T-cell (primary cell): ENCODE results near the gene SLC25A10. TPM values are rescaled to one million over a fixed set of nuclear protein-coding genes. Genes with fewer than 3 reads are reported as not detected.
A peak's percentile ranks its signal among the peaks of the same experiment; 100 is the strongest.

Source experiments
- ATAC-seq, 4 experiments: fragments of 200-7000 bp in 3 of 4; fragments of 150-1000 bp in 1 of 4; cut with Tn5 transposase; replicated peaks in 1 of 4; 1 replicate in 3 of 4; 2 replicates in 1 of 4; pipeline ENCODE4 v1.10.0; 2021; ENCODE audit warnings: moderate library complexity in 3 of 4, mild to moderate bottlenecking in 2 of 4, moderate number of reproducible peaks in 1 of 4
- CTCF ChIA-PET, 2 donors: fragments of 300-600 bp; sonication (Branson Sonifier 250); formaldehyde crosslinking; loops; one replicate each; lab custom pipeline; 2022; ENCODE audit warnings: antibody characterized with exemption in 2 of 2; lab: Charles Lee
- POLR2A ChIA-PET, 2 donors: fragments of 300-600 bp; sonication (Branson Sonifier 250); formaldehyde crosslinking; loops; one replicate each; lab custom pipeline; 2022; ENCODE audit warnings: antibody characterized with exemption in 2 of 2; lab: Charles Lee
- DNase-seq, 35 experiments: peaks; one replicate each; pipeline versions ENCODE4 v3.0.0 to v3.0.0-alpha.2; 2013 to 2023
- H3K27ac ChIP-seq: one replicate; pipeline ENCODE4 v1.5.1; 2013; ENCODE audit warnings: low read length
- H3K27me3 ChIP-seq, 2 experiments: replicated peaks in 1 of 2; 1 replicate in 1 of 2; 2 replicates in 1 of 2; pipeline versions ENCODE4 v1.6.1 to v1.7.0; 2013; ENCODE audit warnings: low read length in 1 of 2, mixed read lengths in 1 of 2; ENCODE audit not compliant: control insufficient read depth in 2 of 2, insufficient read depth in 2 of 2; ENCODE audit errors: extremely low read depth in 1 of 2
- H3K36me3 ChIP-seq, 2 donors: 1 replicate in 1 of 2; 2 replicates in 1 of 2; pipeline versions ENCODE4 v1.6.1 to v1.7.0; 2013; ENCODE audit warnings: low read length in 1 of 2; ENCODE audit not compliant: control insufficient read depth in 2 of 2, insufficient read depth in 1 of 2; ENCODE audit errors: extremely low read depth in 1 of 2
- H3K4me1 ChIP-seq, 2 experiments: 1 replicate in 1 of 2; 2 replicates in 1 of 2; pipeline versions ENCODE4 v1.6.1 to v1.7.0; 2013; ENCODE audit warnings: low read length in 2 of 2, mixed read lengths in 1 of 2; ENCODE audit not compliant: insufficient read depth in 2 of 2, control insufficient read depth in 1 of 2; ENCODE audit errors: extremely low read depth in 1 of 2
- H3K4me3 ChIP-seq, 2 donors: 1 replicate in 1 of 2; 2 replicates in 1 of 2; pipeline versions ENCODE4 v1.5.1 to v1.7.0; 2013; ENCODE audit warnings: mild to moderate bottlenecking in 2 of 2, low read length in 1 of 2, moderate library complexity in 1 of 2; ENCODE audit not compliant: control insufficient read depth in 1 of 2; ENCODE audit errors: extremely low read depth in 1 of 2
- H3K9me3 ChIP-seq: 2 replicates; pipeline ENCODE4 v1.7.0; 2013
- H3K27ac Mint-ChIP-seq, 2 donors: one replicate each; pipeline ENCODE4 v1.8.0; 2020 to 2021; ENCODE audit warnings: mild to moderate bottlenecking in 2 of 2, mixed read lengths in 2 of 2
- H3K27me3 Mint-ChIP-seq, 2 donors: one replicate each; pipeline ENCODE4 v1.8.0; 2021 to 2022; ENCODE audit warnings: mixed read lengths in 2 of 2
- H3K36me3 Mint-ChIP-seq: one replicate; pipeline ENCODE4 v1.8.0; 2021; ENCODE audit warnings: mixed read lengths
- H3K4me1 Mint-ChIP-seq, 3 donors: one replicate each; pipeline ENCODE4 v1.8.0; 2020 to 2022; ENCODE audit warnings: mixed read lengths in 3 of 3, mild to moderate bottlenecking in 1 of 3
- H3K4me3 Mint-ChIP-seq, 3 donors: one replicate each; pipeline ENCODE4 v1.8.0; 2020 to 2022; ENCODE audit warnings: mild to moderate bottlenecking in 3 of 3, mixed read lengths in 3 of 3, moderate library complexity in 3 of 3
- H3K9me3 Mint-ChIP-seq, 3 donors: one replicate each; pipeline ENCODE4 v1.8.0; 2020 to 2022; ENCODE audit warnings: mixed read lengths in 3 of 3
- WGBS: methylation state at CpG from one replicate; pipeline ENCODE4 v1.1.5; 2013; ENCODE audit warnings: missing lambda C conversion rate; ENCODE audit not compliant: insufficient coverage; 5-methylcytosine and 5-hydroxymethylcytosine counted together
- total RNA-seq, 35 experiments: library from RNA in 6 of 35; stranded (reverse) in 6 of 35; fragments of 120-200 nt in 1 of 35; gene quantifications; one replicate each; pipeline versions ENCODE4 v1.2.1 to v1.2.4 and lab custom pipeline; 2013 to 2026

The SLC25A10 gene
- total RNA-seq, 5 donors from 2014 or later (not counting 1 experiment from before 2014, with no cell fraction given) = 3.3 to 8.3 (median 7.4) TPM

GRCh38 chr17:81723651-81724209 lies 11.6 kb downstream of the SLC25A10 start:
- H3K4me1 Mint-ChIP-seq = no peaks in the 10 kb centered on the region
- H3K36me3 Mint-ChIP-seq = no peaks in the 10 kb centered on the region
- no peak overlapping the region for H3K27ac Mint-ChIP-seq
- ATAC-seq (no peak), DNase-seq (no peak)
- Histone ChIP-seq H3K4me1 (no peaks in the 10 kb centered on the region), H3K4me3 (no peak overlapping the region), H3K36me3 (no peaks in the 10 kb centered on the region), H3K27me3 (peaks cover 2 to 43% of the 10 kb centered on the region in 2 experiments), H3K27ac (no peak overlapping the region), H3K9me3 (no peaks in the 10 kb centered on the region)
- peaks cover 3 to 19% of the 10 kb centered on the region in 2 donors for H3K27me3 Mint-ChIP-seq
- POLR2A ChIA-PET = no interaction called here
- H3K9me3 Mint-ChIP-seq = no peaks in the 10 kb centered on the region
- no peak overlapping the region for H3K4me3 Mint-ChIP-seq
- CTCF ChIA-PET = no interaction called here
- 78% methylated on average over 7 of the region's 12 CpGs for WGBS

GRCh38 chr17:81725439-81725838 lies 13.4 kb downstream of the SLC25A10 start:
- POLR2A ChIA-PET = no interaction called here
- H3K9me3 Mint-ChIP-seq = no peaks in the 10 kb centered on the region
- H3K4me3 Mint-ChIP-seq = no peak overlapping the region

DNA sequence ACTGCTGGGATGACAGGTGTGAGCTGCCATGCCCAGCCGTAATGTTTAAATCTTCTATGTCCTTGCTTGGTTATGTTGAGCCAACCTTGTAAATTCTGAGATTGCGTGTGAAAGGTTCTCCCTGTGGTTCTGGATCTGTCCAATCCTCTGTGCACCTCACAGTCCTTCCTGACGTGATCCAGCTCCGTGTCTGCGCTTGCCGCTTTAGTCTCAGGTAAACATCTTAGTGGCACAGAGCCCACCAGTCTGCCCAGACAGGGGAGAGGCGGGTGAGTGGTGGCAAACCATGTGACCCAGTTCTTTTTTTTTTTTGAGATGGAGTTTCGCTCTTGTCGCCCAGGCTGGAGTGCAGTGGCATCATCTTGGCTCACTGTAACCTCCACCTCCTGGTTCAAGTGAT lies 13.9 kb downstream of the SLC25A10 start:
- H3K27me3 Mint-ChIP-seq = peaks cover 5 to 26% of the 10 kb centered on the region in 2 donors
- Histone ChIP-seq H3K27ac (no peak overlapping the region), H3K27me3 (peaks cover 2 to 62% of the 10 kb centered on the region in 2 experiments), H3K4me3 (no peak overlapping the region), H3K9me3 (no peaks in the 10 kb centered on the region), H3K36me3 (no peaks in the 10 kb centered on the region), H3K4me1 (no peaks in the 10 kb centered on the region)
- no peaks in the 10 kb centered on the region for H3K4me1 Mint-ChIP-seq
- H3K4me3 Mint-ChIP-seq = no peak overlapping the region
- DNase-seq (no peak), ATAC-seq (no peak)
- H3K9me3 Mint-ChIP-seq = no peaks in the 10 kb centered on the region
- H3K36me3 Mint-ChIP-seq = no peaks in the 10 kb centered on the region
- WGBS = 71% methylated on average over 6 of the region's 9 CpGs
- no peak overlapping the region for H3K27ac Mint-ChIP-seq
- ChIA-PET POLR2A (no interaction called here), CTCF (no interaction called here)

More at GRCh38 chr17:81725439-81725838, 13.4 kb downstream of the SLC25A10 start:
- Histone ChIP-seq H3K4me3 (no peak overlapping the region), H3K9me3 (no peaks in the 10 kb centered on the region), H3K36me3 (no peaks in the 10 kb centered on the region), H3K4me1 (no peaks in the 10 kb centered on the region), H3K27ac (no peak overlapping the region), H3K27me3 (peaks cover 2 to 56% of the 10 kb centered on the region in 2 experiments)
- Mint-ChIP-seq H3K4me1 (no peaks in the 10 kb centered on the region), H3K27me3 (peaks cover 3 to 22% of the 10 kb centered on the region in 2 donors), H3K27ac (no peak overlapping the region), H3K36me3 (no peaks in the 10 kb centered on the region)
- CTCF ChIA-PET = no interaction called here
- DNase-seq = no peak
- WGBS = 58% methylated on average over 4 of the region's 9 CpGs
- no peak for ATAC-seq

DNA sequence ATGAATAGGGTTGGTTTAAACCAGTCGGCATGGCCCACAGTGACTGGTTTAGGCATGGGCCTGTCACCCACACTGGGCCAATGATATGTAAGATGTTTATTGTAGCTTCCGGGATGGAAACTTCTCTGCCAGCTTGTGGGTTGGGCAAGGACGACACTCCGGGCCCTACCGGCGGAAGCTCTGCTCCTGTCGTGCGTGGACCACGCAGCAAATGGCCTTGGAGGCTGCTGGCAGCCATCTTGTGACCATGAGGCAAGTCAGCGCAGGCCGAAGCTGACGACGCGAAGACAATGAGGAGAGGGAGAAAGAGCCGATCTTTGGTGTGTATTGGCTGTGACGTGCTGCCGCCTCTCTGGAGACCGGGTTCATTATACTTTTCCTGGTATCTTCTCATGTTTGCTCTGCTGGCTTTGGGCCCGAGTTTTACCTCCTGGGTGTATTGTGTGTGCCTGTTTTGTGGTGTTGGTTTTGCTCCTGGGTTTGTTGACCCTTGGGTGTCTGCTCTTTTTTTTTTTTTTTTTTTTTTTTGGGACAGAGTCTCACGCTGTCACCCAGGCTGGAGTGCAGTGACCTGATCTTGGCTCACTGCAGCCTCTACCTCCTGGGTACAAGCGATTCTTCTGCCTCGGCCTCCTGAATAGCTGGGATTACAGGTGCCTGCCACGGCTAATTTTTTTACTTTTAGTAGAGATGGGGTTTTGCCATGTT lies 15.4 kb downstream of the SLC25A10 start:
- Mint-ChIP-seq H3K4me3 (no peak overlapping the region), H3K27me3 (peaks cover 7 to 33% of the 10 kb centered on the region in 2 donors), H3K36me3 (no peaks in the 10 kb centered on the region), H3K27ac (no peak overlapping the region), H3K4me1 (no peaks in the 10 kb centered on the region), H3K9me3 (no peaks in the 10 kb centered on the region)
- DNase-seq (no peak), ATAC-seq (no peak)
- Histone ChIP-seq H3K27ac (no peak overlapping the region), H3K36me3 (no peaks in the 10 kb centered on the region), H3K4me1 (no peaks in the 10 kb centered on the region), H3K9me3 (no peaks in the 10 kb centered on the region), H3K4me3 (no peak overlapping the region), H3K27me3 (peaks cover 2 to 72% of the 10 kb centered on the region in 2 experiments)
- CTCF ChIA-PET = no interaction called here
- WGBS = 96% methylated on average over 17 of the region's 23 CpGs
- POLR2A ChIA-PET = no interaction called here

DNA sequence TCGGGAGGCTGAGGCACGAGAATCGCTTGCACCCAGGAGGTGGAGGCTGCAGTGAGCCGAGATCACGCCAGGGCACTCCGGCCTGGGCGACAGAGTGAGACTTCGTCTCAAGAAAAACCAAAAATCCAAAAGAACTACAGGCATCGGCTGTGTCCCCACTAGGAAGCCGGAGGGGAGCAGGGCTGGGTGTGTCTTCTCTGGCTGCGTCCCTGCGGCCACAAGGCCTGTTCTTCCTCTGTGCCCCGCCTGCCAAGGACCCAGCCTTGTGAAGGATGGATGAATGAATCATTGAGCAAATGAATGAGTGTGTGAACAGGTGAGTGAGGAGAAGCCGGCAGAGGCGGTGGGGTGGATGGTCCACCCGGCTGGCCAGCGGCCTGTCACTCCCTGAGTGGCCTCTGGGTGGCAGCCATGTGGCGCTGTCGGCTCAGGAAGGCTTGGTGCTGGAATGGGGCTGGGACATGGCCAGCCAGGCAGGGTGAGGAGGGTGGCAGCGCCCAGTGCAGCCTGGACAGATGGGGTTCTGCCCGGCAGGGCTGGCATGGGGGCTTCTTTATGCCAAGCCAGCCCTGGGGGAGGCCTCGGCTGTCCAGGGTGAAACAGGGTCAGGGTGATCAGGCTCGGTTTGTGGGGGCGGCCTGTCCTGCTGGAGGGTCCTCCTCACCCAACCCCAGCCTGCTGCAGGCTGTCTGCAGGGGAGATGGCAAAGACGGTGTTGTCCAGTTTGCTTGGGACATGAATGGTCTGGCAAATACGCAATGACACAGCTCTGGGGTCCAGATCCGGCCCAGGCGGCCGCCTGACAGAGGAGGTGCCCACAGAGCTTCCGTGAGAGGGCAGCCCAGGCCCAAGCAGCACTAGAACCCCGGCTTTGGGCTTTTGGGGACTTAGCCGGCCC lies 21.7 kb downstream of the SLC25A10 start:
- H3K4me1 ChIP-seq = peaks cover 0 to 12% of the 10 kb centered on the region in 2 experiments
- Mint-ChIP-seq H3K9me3 (no peaks in the 10 kb centered on the region), H3K27me3 (peaks cover 20 to 33% of the 10 kb centered on the region in 2 donors), H3K4me3 (peak overlapping the region in 1 of 3 donors; percentile 29), H3K36me3 (no peaks in the 10 kb centered on the region), H3K27ac (no peak overlapping the region), H3K4me1 (peaks cover 6 to 10% (median 7%) of the 10 kb centered on the region in 3 donors)
- POLR2A ChIA-PET = no interaction called here
- 53% methylated on average over 25 of the region's 32 CpGs for WGBS
- no peaks in the 10 kb centered on the region for H3K9me3 ChIP-seq
- peaks cover 0 to 84% of the 10 kb centered on the region in 2 experiments for H3K27me3 ChIP-seq
- CTCF ChIA-PET = no interaction called here
- peak in 26 of 35 experiments; percentile 20 to 67 (median 38) for DNase-seq
- H3K4me3 ChIP-seq = no peak overlapping the region
- peak; percentile 82 to 89 (median 88) for ATAC-seq
- no peaks in the 10 kb centered on the region for H3K36me3 ChIP-seq
- H3K27ac ChIP-seq = no peak overlapping the region
